ENCODE results near the gene CD14.
"Not testable (repeated sequence)": the region's sequence is repeated elsewhere in the genome, so short reads cannot be mapped to it uniquely, and the experiment has no call there.

GRCh38 chr5:140671035-140671434 lies 38.1 kb upstream of the CD14 start:
- TF ChIP-seq POLR2AphosphoS5 (IDR thresholded peaks at IDR 0.05; ENCODE audit: borderline replicate concordance, low read depth, low read length); EZH2 (IDR thresholded peaks at IDR 0.05); FOXP2 (optimal IDR thresholded peaks at IDR 0.05; ENCODE audit: control extremely low read depth, extremely low read length, insufficient read depth): not testable (repeated sequence)

Measured in SK-N-MC (cell line).